T-helper 17 cell (primary cell): ENCODE measurements around the gene NFKB1. TPM values are rescaled to one million over a fixed set of nuclear protein-coding genes. Genes with fewer than 3 reads are reported as not detected.
"Not testable (repeated sequence)": the region's sequence is repeated elsewhere in the genome, so short reads cannot be mapped to it uniquely, and the experiment has no call there.

Experiments
- ATAC-seq: fragments of 150-1000 bp; cut with Tn5 transposase; 2 replicates; pipeline ENCODE4 v1.10.0; 2021; ENCODE audit warnings: mild to moderate bottlenecking, moderate library complexity
- DNase-seq, 3 donors: peaks; one replicate each; pipeline versions ENCODE4 v3.0.0 to v3.0.0-alpha.2; 2020 to 2021
- H3K9me3 ChIP-seq: one replicate; pipeline ENCODE4 v1.7.0; 2013; ENCODE audit warnings: low read length, mild to moderate bottlenecking; ENCODE audit not compliant: control insufficient read depth, poor library complexity, severe bottlenecking
- H3K27ac Mint-ChIP-seq: one replicate; pipeline ENCODE4 v1.8.0; 2022; ENCODE audit warnings: mild to moderate bottlenecking, moderate library complexity, mixed read lengths
- H3K27me3 Mint-ChIP-seq: one replicate; pipeline ENCODE4 v1.8.0; 2022; ENCODE audit warnings: mixed read lengths
- H3K36me3 Mint-ChIP-seq: one replicate; pipeline ENCODE4 v1.8.0; 2022; ENCODE audit warnings: low read depth, mixed read lengths
- H3K4me1 Mint-ChIP-seq: one replicate; pipeline ENCODE4 v1.8.0; 2022; ENCODE audit warnings: mild to moderate bottlenecking, mixed read lengths
- H3K4me3 Mint-ChIP-seq: one replicate; pipeline ENCODE4 v1.8.0; 2022; ENCODE audit warnings: mild to moderate bottlenecking, moderate library complexity, mixed read lengths
- total RNA-seq, 4 donors: library from RNA in 2 of 4; stranded (reverse) in 2 of 4; gene quantifications; one replicate each; pipeline ENCODE4 v1.2.3 and lab custom pipeline; 2022 to 2026

NFKB1 gene
- total RNA-seq, 2 donors from 2014 or later = 251 to 277 TPM

DNA sequence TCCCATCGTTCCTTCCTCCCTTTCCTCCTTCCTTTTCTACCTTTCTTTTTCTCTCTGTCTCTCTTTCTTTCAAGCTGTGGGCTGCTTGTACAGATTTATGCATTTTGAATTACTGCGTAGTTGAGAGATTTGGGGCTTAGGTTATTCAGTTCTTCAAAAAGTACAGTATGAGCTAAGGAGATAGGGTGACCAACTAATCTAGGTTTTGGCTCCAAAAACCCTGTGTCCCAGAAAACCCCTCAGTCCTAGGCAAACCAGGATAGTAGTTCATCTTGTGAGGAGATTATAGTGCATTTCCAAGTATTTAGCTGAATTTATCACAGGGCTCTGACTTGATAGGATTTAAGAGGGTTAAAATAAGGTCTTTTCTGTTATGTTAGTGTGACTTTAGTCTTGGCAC, 64.5 kb downstream of the NFKB1 start:
- Mint-ChIP-seq H3K27ac (peak overlapping the region; percentile 92), H3K4me1 (peaks cover 49% of the 10 kb centered on the region), H3K36me3 (peaks cover 7% of the 10 kb centered on the region), H3K27me3 (no peaks in the 10 kb centered on the region), H3K4me3 (peak overlapping the region; percentile 51)
- ATAC-seq (no peak), DNase-seq (no peak)
- peaks cover 5% of the 10 kb centered on the region for H3K9me3 ChIP-seq

DNA sequence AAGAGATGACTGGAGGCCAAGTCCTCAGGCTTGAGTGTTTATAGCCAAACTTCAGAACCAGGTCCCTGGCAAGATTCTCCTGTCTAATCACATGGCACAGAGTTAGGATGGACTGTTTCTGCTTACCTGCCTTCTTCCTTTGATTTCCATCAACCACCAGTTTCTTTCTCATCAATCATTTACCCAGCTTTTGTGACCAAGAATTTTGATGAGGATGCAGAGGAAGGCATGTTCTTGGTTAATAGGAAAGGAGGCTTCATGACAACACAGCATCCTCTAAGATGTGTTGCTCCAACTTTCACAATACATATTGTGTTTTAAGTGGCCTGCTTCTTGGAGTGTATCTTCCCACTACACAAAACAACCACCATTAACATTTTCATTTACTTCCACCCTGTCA, 65.3 kb downstream of the NFKB1 start:
- Mint-ChIP-seq H3K27me3 (no peaks in the 10 kb centered on the region), H3K4me1 (peaks cover 42% of the 10 kb centered on the region), H3K27ac (peak overlapping the region; percentile 92), H3K4me3 (peak overlapping the region; percentile 45), H3K36me3 (peaks cover 3% of the 10 kb centered on the region)
- peaks cover 5% of the 10 kb centered on the region for H3K9me3 ChIP-seq
- ATAC-seq = no peak
- no peak for DNase-seq

- peaks cover 38% of the 10 kb centered on the region for H3K4me1 Mint-ChIP-seq
- H3K27ac Mint-ChIP-seq = peak overlapping the region; percentile 92
- H3K36me3 Mint-ChIP-seq = no peaks in the 10 kb centered on the region
Measured at GRCh38 chr4:102567427-102567826, 66.3 kb downstream of the NFKB1 start.

GRCh38 chr4:102569200-102569599, 68.0 kb downstream of the NFKB1 start:
- peaks cover 5% of the 10 kb centered on the region for H3K9me3 ChIP-seq
- H3K4me1 Mint-ChIP-seq = peaks cover 44% of the 10 kb centered on the region
- H3K36me3 Mint-ChIP-seq = no peaks in the 10 kb centered on the region
- H3K27ac Mint-ChIP-seq = peak overlapping the region; percentile 92
- ATAC-seq (no peak), DNase-seq (no peak)
- no peaks in the 10 kb centered on the region for H3K27me3 Mint-ChIP-seq
- H3K4me3 Mint-ChIP-seq = peak overlapping the region; percentile 43

More at GRCh38 chr4:102567427-102567826, 66.3 kb downstream of the NFKB1 start:
- no peak for ATAC-seq
- no peaks in the 10 kb centered on the region for H3K27me3 Mint-ChIP-seq
- H3K4me3 Mint-ChIP-seq = no peak overlapping the region
- H3K9me3 ChIP-seq = peaks cover 5% of the 10 kb centered on the region
- DNase-seq = no peak

GRCh38 chr4:102570211-102570610, 69.1 kb downstream of the NFKB1 start:
- H3K36me3 Mint-ChIP-seq, H3K9me3 ChIP-seq, H3K27me3 Mint-ChIP-seq, ATAC-seq, DNase-seq: not testable (repeated sequence)
- H3K4me1 Mint-ChIP-seq = peaks cover 48% of the 10 kb centered on the region
- H3K4me3 Mint-ChIP-seq = peak overlapping the region; percentile 22
- peak overlapping the region; percentile 92 for H3K27ac Mint-ChIP-seq

- Mint-ChIP-seq H3K4me3 (no peak overlapping the region), H3K27ac (peak overlapping the region; percentile 92), H3K4me1 (peaks cover 49% of the 10 kb centered on the region), H3K27me3 (no peaks in the 10 kb centered on the region), H3K36me3 (peaks cover 11% of the 10 kb centered on the region)
- peaks cover 5% of the 10 kb centered on the region for H3K9me3 ChIP-seq
- DNase-seq (no peak), ATAC-seq (no peak)
Measured at GRCh38 chr4:102572452-102572851, 71.3 kb downstream of the NFKB1 start.

- Mint-ChIP-seq H3K4me1 (peaks cover 60% of the 10 kb centered on the region), H3K27me3 (no peaks in the 10 kb centered on the region), H3K36me3 (peaks cover 18% of the 10 kb centered on the region), H3K4me3 (peak overlapping the region; percentile 76), H3K27ac (peak overlapping the region; percentile 92)
- peaks cover 5% of the 10 kb centered on the region for H3K9me3 ChIP-seq
- peak; percentile 50 for ATAC-seq
- no peak for DNase-seq
Measured at GRCh38 chr4:102574317-102574716, 73.2 kb downstream of the NFKB1 start.

DNA sequence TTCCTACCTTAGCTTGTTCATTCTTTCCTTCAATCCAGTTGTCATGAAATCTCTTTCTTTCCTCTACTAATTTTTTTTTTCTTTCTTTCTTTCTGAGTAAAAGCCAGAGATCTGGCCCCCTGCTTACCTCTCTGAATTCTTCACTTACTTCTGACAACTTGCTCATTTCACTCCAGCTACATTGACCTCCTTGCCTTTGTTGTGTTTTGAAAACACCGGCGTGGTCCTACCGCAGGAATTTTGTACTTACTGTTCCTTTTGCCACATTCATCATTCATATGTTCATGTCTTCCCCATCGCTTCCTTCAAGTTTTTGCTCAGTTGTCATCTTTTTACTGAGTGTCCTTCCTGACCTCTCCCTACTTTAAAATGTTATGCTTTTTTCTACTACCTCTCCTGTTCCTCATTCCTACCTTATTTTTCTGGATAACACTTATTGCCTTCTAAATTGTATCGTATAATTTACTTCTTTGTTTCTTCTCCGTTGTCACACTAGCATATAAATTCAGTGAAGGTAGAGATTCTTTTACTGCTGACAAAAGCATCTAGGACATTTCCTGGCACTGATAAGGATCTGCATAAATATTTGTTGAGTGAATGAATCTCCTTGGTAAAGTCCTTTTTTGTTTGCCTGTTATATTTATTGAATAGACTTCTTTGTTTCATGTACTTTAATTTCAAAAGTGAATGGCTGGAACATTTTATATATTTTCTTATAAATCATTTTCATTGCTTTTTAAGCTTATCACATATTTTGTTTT, 74.4 kb downstream of the NFKB1 start:
- DNase-seq (no peak), ATAC-seq (peak; percentile 17)
- Mint-ChIP-seq H3K27ac (peak overlapping the region; percentile 92), H3K27me3 (no peaks in the 10 kb centered on the region), H3K4me1 (peaks cover 58% of the 10 kb centered on the region), H3K36me3 (peaks cover 20% of the 10 kb centered on the region), H3K4me3 (peak overlapping the region; percentile 84)
- H3K9me3 ChIP-seq = no peaks in the 10 kb centered on the region

DNA sequence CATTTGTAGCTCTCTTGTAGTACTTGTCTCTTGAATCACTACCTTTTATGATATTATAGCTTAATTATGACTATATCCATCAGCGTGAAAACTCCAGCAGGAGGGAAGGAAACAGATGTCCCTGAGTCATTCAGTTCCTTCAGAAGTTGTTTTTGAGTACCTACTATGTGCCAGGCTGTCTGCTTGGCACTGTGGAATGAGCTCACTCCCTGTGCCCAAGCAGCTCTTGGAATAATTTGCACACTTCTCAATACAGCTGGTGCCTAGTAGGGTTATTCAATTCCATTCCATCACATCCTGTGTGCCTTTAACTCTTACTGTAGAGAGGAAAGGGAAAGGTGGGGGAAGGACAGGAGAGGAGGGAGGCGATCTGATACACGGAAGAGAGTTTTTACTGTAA, 77.1 kb downstream of the NFKB1 start:
- no peak for ATAC-seq
- H3K27me3 Mint-ChIP-seq = no peaks in the 10 kb centered on the region
- H3K27ac Mint-ChIP-seq = peak overlapping the region; percentile 92
- DNase-seq = no peak
- peaks cover 23% of the 10 kb centered on the region for H3K36me3 Mint-ChIP-seq
- no peaks in the 10 kb centered on the region for H3K9me3 ChIP-seq
- peaks cover 49% of the 10 kb centered on the region for H3K4me1 Mint-ChIP-seq
- no peak overlapping the region for H3K4me3 Mint-ChIP-seq

GRCh38 chr4:102578819-102579218, 77.7 kb downstream of the NFKB1 start:
- no peak for DNase-seq
- Mint-ChIP-seq H3K4me3 (peak overlapping the region; percentile 59), H3K36me3 (peaks cover 23% of the 10 kb centered on the region), H3K4me1 (peaks cover 46% of the 10 kb centered on the region), H3K27ac (peak overlapping the region; percentile 92), H3K27me3 (no peaks in the 10 kb centered on the region)
- ATAC-seq = peak; percentile 28
- H3K9me3 ChIP-seq = no peaks in the 10 kb centered on the region

- no peaks in the 10 kb centered on the region for H3K9me3 ChIP-seq
- H3K4me1 Mint-ChIP-seq = peaks cover 38% of the 10 kb centered on the region
- H3K27ac Mint-ChIP-seq = peak overlapping the region; percentile 90
- H3K4me3 Mint-ChIP-seq = peak overlapping the region; percentile 55
- H3K36me3 Mint-ChIP-seq = peaks cover 23% of the 10 kb centered on the region
- ATAC-seq = no peak
- no peaks in the 10 kb centered on the region for H3K27me3 Mint-ChIP-seq
- DNase-seq = no peak
Measured at GRCh38 chr4:102579794-102580462, 78.8 kb downstream of the NFKB1 start.

GRCh38 chr4:102580463-102580842, 79.3 kb downstream of the NFKB1 start:
- Mint-ChIP-seq H3K36me3 (peaks cover 20% of the 10 kb centered on the region), H3K4me1 (peaks cover 38% of the 10 kb centered on the region), H3K27ac (peak overlapping the region; percentile 90), H3K27me3 (no peaks in the 10 kb centered on the region), H3K4me3 (no peak overlapping the region)
- ATAC-seq (no peak), DNase-seq (no peak)
- H3K9me3 ChIP-seq = no peaks in the 10 kb centered on the region

DNA sequence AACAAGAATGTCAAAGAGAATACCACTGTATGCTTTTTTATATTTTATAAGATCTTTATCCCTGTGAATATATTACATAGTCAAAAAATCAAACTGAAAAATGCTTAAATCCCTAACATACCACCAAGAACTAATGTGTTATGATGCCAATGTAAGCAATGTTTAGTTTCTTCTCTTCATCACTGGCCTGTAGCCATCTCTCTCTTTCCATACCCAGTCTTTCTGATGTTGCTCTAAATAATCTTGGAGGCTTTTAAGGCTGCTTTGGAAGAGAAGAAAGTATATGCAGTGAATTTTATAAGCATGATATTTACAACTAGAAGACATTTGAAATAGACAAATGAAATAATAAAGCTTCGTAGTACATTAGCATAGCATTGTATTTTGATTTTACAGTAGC, 82.9 kb downstream of the NFKB1 start:
- no peak for ATAC-seq
- H3K27ac Mint-ChIP-seq = peak overlapping the region; percentile 90
- no peaks in the 10 kb centered on the region for H3K27me3 Mint-ChIP-seq
- no peak for DNase-seq
- peaks cover 43% of the 10 kb centered on the region for H3K4me1 Mint-ChIP-seq
- H3K4me3 Mint-ChIP-seq = peak overlapping the region; percentile 36
- H3K36me3 Mint-ChIP-seq = peaks cover 5% of the 10 kb centered on the region
- H3K9me3 ChIP-seq = no peaks in the 10 kb centered on the region
